Memory B cell (primary cell): ENCODE measurements around the gene TRIM33.

Source experiments
- ATAC-seq: fragments of 150-1000 bp; cut with Tn5 transposase; 2 replicates; pipeline ENCODE4 v1.10.0; 2021; ENCODE audit warnings: low read depth, mild to moderate bottlenecking, moderate library complexity
- DNase-seq, 2 donors: peaks; one replicate each; pipeline ENCODE4 v3.0.0; 2022; ENCODE audit warnings: low spot score in 2 of 2
- H3K27ac Mint-ChIP-seq: one replicate; pipeline ENCODE4 v1.8.0; 2022; ENCODE audit warnings: mild to moderate bottlenecking, moderate library complexity, mixed read lengths
- H3K27me3 Mint-ChIP-seq: one replicate; pipeline ENCODE4 v1.8.0; 2022; ENCODE audit warnings: mixed read lengths
- H3K36me3 Mint-ChIP-seq: one replicate; pipeline ENCODE4 v1.8.0; 2022; ENCODE audit warnings: mild to moderate bottlenecking, mixed read lengths
- H3K4me1 Mint-ChIP-seq: one replicate; pipeline ENCODE4 v1.8.0; 2022; ENCODE audit warnings: mixed read lengths
- H3K4me3 Mint-ChIP-seq: one replicate; pipeline ENCODE4 v1.8.0; 2022; ENCODE audit warnings: mild to moderate bottlenecking, moderate library complexity, mixed read lengths
- H3K9me3 Mint-ChIP-seq: one replicate; pipeline ENCODE4 v1.8.0; 2022; ENCODE audit warnings: mixed read lengths

TRIM33 gene

GRCh38 chr1:114511032-114511785, at the start of gene TRIM33:
TRIM33 (minus strand) TSS chr1:114511203; CDS start chr1:114511076, 127 bp downstream.
- no peaks in the 10 kb centered on the region for H3K9me3 Mint-ChIP-seq
- peak within 1 kb of the TSS; percentile 100 for H3K27ac Mint-ChIP-seq
- H3K4me1 Mint-ChIP-seq = peaks cover 39% of the 10 kb centered on the region
- DNase-seq = peak; percentile 91 to 95
- H3K27me3 Mint-ChIP-seq = no peaks in the 10 kb centered on the region
- H3K36me3 Mint-ChIP-seq = peaks cover 2% of the 10 kb centered on the region
- peak within 1 kb of the TSS; percentile 96 for H3K4me3 Mint-ChIP-seq
- ATAC-seq = peak; percentile 76

GRCh38 chr1:114559356-114559755, 48.4 kb upstream of the TRIM33 start:
- Mint-ChIP-seq H3K27me3 (no peaks in the 10 kb centered on the region), H3K9me3 (no peaks in the 10 kb centered on the region), H3K4me1 (peaks cover 8% of the 10 kb centered on the region), H3K4me3 (no peak overlapping the region), H3K27ac (peak overlapping the region; percentile 13), H3K36me3 (no peaks in the 10 kb centered on the region)
- DNase-seq (no peak), ATAC-seq (peak; percentile 81)

GRCh38 chr1:114558544-114558943, 47.5 kb upstream of the TRIM33 start:
- no peaks in the 10 kb centered on the region for H3K27me3 Mint-ChIP-seq
- ATAC-seq (peak; percentile 70), DNase-seq (peak in 1 of 2 donors; percentile 19)
- H3K27ac Mint-ChIP-seq = no peak overlapping the region
- peaks cover 8% of the 10 kb centered on the region for H3K4me1 Mint-ChIP-seq
- no peak overlapping the region for H3K4me3 Mint-ChIP-seq
- no peaks in the 10 kb centered on the region for H3K9me3 Mint-ChIP-seq
- no peaks in the 10 kb centered on the region for H3K36me3 Mint-ChIP-seq

- DNase-seq (no peak), ATAC-seq (no peak)
- Mint-ChIP-seq H3K9me3 (no peaks in the 10 kb centered on the region), H3K27me3 (peaks cover 2% of the 10 kb centered on the region), H3K36me3 (no peaks in the 10 kb centered on the region), H3K4me3 (no peak overlapping the region), H3K27ac (no peak overlapping the region), H3K4me1 (peaks cover 2% of the 10 kb centered on the region)
These were observed 43.6 kb upstream of the TRIM33 start for GRCh38 chr1:114554577-114554976.

- DNase-seq = no peak
- Mint-ChIP-seq H3K27ac (no peak overlapping the region), H3K36me3 (no peaks in the 10 kb centered on the region), H3K4me1 (no peaks in the 10 kb centered on the region), H3K9me3 (no peaks in the 10 kb centered on the region), H3K27me3 (peaks cover 2% of the 10 kb centered on the region), H3K4me3 (no peak overlapping the region)
- ATAC-seq = no peak
These were observed 41.2 kb upstream of the TRIM33 start for GRCh38 chr1:114552106-114552639.

GRCh38 chr1:114551400-114551799, 40.4 kb upstream of the TRIM33 start:
- ATAC-seq = no peak
- Mint-ChIP-seq H3K9me3 (no peaks in the 10 kb centered on the region), H3K27me3 (peaks cover 2% of the 10 kb centered on the region), H3K4me3 (no peak overlapping the region), H3K36me3 (no peaks in the 10 kb centered on the region), H3K27ac (no peak overlapping the region), H3K4me1 (no peaks in the 10 kb centered on the region)
- no peak for DNase-seq

GRCh38 chr1:114550336-114550735, 39.3 kb upstream of the TRIM33 start:
- no peaks in the 10 kb centered on the region for H3K4me1 Mint-ChIP-seq
- no peaks in the 10 kb centered on the region for H3K36me3 Mint-ChIP-seq
- H3K9me3 Mint-ChIP-seq = no peaks in the 10 kb centered on the region
- no peak for DNase-seq
- H3K27ac Mint-ChIP-seq = no peak overlapping the region
- H3K27me3 Mint-ChIP-seq = peaks cover 2% of the 10 kb centered on the region
- no peak for ATAC-seq
- no peak overlapping the region for H3K4me3 Mint-ChIP-seq

GRCh38 chr1:114549137-114549536, 38.1 kb upstream of the TRIM33 start:
- no peak for ATAC-seq
- DNase-seq = no peak
- Mint-ChIP-seq H3K4me3 (no peak overlapping the region), H3K9me3 (no peaks in the 10 kb centered on the region), H3K4me1 (no peaks in the 10 kb centered on the region), H3K27ac (no peak overlapping the region), H3K36me3 (no peaks in the 10 kb centered on the region), H3K27me3 (peaks cover 2% of the 10 kb centered on the region)

- H3K4me3 Mint-ChIP-seq = no peak overlapping the region
- DNase-seq = no peak
- peaks cover 2% of the 10 kb centered on the region for H3K27me3 Mint-ChIP-seq
- no peak overlapping the region for H3K27ac Mint-ChIP-seq
- no peaks in the 10 kb centered on the region for H3K9me3 Mint-ChIP-seq
- H3K36me3 Mint-ChIP-seq = no peaks in the 10 kb centered on the region
- no peak for ATAC-seq
- H3K4me1 Mint-ChIP-seq = no peaks in the 10 kb centered on the region
These were observed 36.1 kb upstream of the TRIM33 start for GRCh38 chr1:114547076-114547475.

GRCh38 chr1:114545796-114546195, 34.8 kb upstream of the TRIM33 start:
- Mint-ChIP-seq H3K9me3 (no peaks in the 10 kb centered on the region), H3K36me3 (no peaks in the 10 kb centered on the region), H3K27me3 (no peaks in the 10 kb centered on the region), H3K4me1 (no peaks in the 10 kb centered on the region), H3K4me3 (no peak overlapping the region), H3K27ac (no peak overlapping the region)
- DNase-seq (no peak), ATAC-seq (no peak)

- H3K27me3 Mint-ChIP-seq = no peaks in the 10 kb centered on the region
These were observed 34.3 kb upstream of the TRIM33 start for GRCh38 chr1:114545315-114545714.

GRCh38 chr1:114540821-114541220, 29.8 kb upstream of the TRIM33 start:
- Mint-ChIP-seq H3K27ac (no peak overlapping the region), H3K27me3 (no peaks in the 10 kb centered on the region), H3K4me3 (no peak overlapping the region), H3K36me3 (no peaks in the 10 kb centered on the region), H3K4me1 (no peaks in the 10 kb centered on the region), H3K9me3 (peaks cover 2% of the 10 kb centered on the region)
- ATAC-seq (no peak), DNase-seq (no peak)

More at GRCh38 chr1:114545315-114545714, 34.3 kb upstream of the TRIM33 start:
- DNase-seq (no peak), ATAC-seq (no peak)
- no peaks in the 10 kb centered on the region for H3K9me3 Mint-ChIP-seq
- H3K27ac Mint-ChIP-seq = no peak overlapping the region
- no peak overlapping the region for H3K4me3 Mint-ChIP-seq
- no peaks in the 10 kb centered on the region for H3K36me3 Mint-ChIP-seq
- no peaks in the 10 kb centered on the region for H3K4me1 Mint-ChIP-seq

GRCh38 chr1:114540272-114540671, 29.3 kb upstream of the TRIM33 start:
- no peak for DNase-seq
- Mint-ChIP-seq H3K9me3 (peaks cover 2% of the 10 kb centered on the region), H3K27me3 (no peaks in the 10 kb centered on the region), H3K27ac (no peak overlapping the region), H3K36me3 (no peaks in the 10 kb centered on the region), H3K4me1 (no peaks in the 10 kb centered on the region), H3K4me3 (no peak overlapping the region)
- no peak for ATAC-seq

- Mint-ChIP-seq H3K27me3 (no peaks in the 10 kb centered on the region), H3K4me3 (no peak overlapping the region), H3K27ac (no peak overlapping the region), H3K9me3 (peaks cover 2% of the 10 kb centered on the region), H3K36me3 (no peaks in the 10 kb centered on the region), H3K4me1 (no peaks in the 10 kb centered on the region)
- no peak for ATAC-seq
- no peak for DNase-seq
These were observed 25.0 kb upstream of the TRIM33 start for GRCh38 chr1:114536043-114536442.

GRCh38 chr1:114535401-114535800, 24.4 kb upstream of the TRIM33 start:
- H3K27ac Mint-ChIP-seq = no peak overlapping the region
- DNase-seq = no peak
- no peaks in the 10 kb centered on the region for H3K4me1 Mint-ChIP-seq
- no peaks in the 10 kb centered on the region for H3K27me3 Mint-ChIP-seq
- no peak for ATAC-seq
- peaks cover 2% of the 10 kb centered on the region for H3K9me3 Mint-ChIP-seq
- no peaks in the 10 kb centered on the region for H3K36me3 Mint-ChIP-seq
- no peak overlapping the region for H3K4me3 Mint-ChIP-seq
